NCI-H446 treated with DMSO at 0.1 percent for 48 hours (cell line): ENCODE measurements around the gene XCL2.
"Not testable (repeated sequence)": the region's sequence is repeated elsewhere in the genome, so short reads cannot be mapped to it uniquely, and the experiment has no call there.

Source experiments
- DNase-seq: peaks from one replicate; lab custom pipeline; 2025; lab: John Stamatoyannopoulos, UW

XCL2 gene

DNA sequence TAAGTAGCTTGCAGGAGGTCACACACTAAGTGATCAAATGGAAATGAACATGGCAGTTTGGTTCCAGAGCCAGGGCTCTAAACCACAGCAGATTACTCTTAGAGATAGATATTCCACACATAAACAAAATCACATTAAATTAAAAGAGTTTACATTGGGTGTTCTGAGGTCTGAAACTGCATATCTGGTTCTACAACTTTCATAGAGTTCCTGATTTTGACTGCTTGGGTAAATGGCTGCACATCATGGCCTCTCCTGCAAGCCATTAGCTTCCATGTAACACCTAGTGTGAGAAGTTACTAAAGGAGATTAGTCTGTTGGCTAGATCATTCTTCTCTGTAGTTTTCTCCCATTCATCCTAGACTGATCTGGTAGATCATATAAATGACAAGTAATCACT is 12.8 kb upstream of the XCL2 start:
- no peak for DNase-seq

DNA sequence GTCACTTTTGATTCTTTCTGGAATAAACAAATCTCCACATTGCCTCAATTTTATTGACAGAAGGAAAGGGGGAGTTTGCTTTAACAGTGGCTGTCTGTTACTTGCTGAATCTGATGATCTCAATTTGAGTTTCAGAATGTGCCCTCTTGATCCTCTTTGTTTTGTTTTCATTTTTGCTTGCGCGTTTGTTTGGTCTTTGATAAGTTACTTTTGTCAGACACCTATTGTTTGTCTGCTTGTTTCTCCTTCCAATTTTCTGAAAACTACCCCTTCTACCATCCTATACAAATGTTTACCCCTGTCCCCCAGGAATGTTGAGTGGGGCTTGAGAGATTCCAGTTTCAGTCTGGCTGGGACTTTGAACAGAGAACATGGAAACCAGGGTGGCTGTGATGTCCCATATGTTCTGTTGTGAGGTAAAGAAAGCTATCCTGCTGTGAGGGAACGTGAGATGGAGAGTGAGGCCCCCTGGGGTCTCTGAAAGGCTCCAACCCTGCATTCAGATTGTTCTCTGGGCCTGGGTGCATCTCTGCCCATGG is 11.8 kb upstream of the XCL2 start:
- no peak for DNase-seq

DNA sequence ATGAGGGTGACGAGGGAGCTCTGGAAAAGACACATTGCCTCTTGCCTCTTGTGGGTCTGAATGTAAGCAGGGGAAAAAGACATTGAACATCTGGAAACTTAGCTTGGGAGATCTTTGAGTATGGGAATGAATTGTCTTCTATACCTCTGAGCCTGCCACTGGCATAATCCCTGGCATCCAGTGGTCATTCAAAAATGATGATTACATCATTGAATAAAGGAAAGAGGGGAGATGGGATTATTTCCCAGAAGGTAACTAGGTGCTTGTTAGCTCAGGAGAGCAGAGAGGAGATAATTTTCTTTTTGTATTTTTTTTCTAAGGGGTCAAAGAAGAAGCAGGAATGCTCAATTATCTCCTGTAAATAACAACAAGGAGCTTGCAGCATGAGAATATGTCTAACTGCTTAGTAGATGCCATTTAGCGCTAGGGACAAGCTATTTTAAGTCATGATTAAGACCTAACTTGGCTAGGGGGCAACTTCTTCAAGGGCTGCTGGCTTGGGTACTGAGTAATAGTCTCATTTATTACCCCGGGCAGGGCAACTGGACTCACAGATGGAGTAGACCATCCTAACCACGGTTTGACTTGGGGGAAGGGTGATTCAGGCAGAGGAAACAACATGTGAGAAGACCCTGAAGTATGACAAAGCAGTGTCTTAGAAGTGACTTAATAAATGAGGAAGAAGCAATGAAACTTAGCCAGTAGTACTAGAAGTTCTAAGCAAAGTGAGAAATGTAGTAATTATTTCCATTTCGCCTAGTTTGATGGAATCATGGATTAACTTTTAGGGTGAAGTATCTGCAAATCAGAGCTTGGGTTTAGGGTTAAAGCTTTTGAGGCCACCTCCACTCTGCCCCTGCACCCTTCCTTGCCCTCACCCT is 11.0 kb upstream of the XCL2 start:
- no peak for DNase-seq

DNA sequence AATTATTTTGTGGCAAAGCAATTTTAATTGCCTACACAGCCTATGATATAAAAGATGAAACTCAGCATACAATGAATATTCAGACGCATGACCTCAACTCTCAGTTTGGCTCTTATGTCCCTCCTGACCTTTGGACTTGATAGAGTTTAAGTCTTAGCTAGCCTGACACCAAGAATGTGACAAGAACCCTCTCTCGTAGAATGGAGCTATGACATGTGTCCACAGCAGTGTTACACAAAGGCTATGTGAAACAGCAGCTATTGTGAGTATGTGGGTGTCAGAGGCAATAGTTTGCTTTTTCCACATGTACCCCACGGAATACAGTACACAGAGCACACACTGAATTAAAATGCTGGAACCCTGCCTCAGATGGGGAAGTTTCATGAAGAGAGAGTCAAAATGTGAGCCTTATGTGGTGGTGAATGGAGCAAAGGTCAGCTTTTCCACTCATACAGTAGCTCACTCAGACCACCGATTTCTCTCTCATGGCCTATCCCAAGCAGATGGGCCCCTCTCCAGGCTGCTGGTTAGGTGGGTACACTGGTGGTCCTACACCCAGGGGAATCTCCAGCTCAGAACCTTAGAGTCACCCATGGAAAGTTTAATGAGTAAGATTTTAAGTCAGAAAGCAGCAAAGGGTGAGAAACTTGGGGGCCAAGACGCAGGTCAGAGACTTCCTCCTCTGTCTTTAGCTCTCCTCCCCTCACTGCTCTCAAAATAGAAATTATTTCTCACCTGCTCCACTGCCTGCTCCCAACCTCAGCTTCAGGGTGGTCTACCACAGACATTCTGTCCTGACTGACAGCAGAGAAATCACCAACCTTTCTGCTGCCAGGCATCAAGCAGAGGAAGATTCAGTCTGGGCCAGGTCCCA is 10.1 kb upstream of the XCL2 start:
- no peak for DNase-seq

DNA sequence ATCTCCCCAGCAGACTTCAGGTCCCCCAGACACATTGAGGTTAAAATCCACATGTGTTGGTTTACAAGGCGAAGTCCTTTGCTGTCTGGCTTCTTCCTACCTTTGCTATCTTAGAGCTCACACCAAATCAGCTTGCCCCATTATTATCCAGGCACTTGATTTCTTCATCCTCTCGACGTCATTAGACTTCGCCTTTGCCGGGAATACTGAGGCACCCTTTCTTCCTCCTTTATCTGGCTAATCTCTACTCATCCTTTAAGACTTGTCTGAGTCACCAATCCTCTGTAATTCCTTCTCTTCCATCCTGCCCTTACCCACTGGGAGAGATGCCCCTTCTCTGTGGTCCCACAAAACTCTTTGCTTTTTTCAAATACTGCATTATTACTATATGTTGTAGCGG is 9.2 kb upstream of the XCL2 start:
- DNase-seq: no peak

DNA sequence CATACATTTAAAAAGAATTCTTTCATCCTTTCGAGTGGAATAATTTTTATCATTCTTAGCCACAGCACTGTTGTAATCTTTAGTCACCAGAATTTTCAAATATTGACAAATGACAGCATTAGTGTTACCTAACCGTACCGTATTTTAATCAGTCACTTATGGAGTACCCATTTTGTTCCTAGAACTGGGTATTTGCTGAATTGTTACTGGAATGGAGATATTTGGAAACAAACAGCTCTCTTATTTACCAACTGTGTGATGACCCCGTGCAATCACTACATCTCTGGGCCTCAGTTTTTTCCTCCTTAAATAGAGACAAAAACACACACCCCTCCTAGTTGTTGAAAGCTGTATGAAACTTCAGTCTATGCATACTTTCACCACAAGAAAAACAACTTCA is 7.9 kb upstream of the XCL2 start:
- DNase-seq: no peak

DNA sequence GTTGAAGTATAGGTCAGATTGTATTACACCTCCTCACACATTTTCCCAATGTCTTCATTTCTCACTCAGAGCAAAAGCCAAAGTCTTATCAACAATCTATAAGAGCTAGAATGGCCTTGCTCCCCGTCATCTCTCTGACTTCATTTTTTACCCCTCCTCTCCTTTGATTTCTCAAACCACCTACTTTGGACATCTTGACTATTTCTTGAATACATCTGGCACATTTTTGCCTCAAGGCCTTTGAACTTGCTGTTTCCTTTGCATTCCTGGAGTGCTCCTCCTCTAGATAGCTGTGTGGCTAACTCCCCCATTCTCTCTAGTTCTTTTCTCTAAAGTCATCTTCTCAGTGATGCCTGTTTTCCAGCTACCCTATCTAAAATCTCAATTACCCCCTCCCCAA is 7.2 kb upstream of the XCL2 start:
- DNase-seq: no peak

DNA sequence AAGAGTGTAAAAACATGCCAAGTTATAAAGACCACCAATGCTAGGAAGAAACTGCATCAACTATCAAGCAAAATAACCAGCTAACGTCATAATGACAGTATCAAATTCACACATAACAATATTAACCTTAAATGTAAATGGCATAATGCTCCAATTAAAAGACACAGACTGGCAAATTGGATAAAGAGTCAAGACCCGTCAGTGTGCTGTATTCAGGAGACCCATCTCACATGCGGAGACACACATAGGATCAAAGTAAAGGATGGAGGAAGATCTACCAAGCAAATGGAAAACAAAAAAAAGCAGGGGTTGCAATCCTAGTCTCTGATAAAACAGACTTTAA is 2.7 kb upstream of the XCL2 start:
- not testable (repeated sequence) for DNase-seq

DNA sequence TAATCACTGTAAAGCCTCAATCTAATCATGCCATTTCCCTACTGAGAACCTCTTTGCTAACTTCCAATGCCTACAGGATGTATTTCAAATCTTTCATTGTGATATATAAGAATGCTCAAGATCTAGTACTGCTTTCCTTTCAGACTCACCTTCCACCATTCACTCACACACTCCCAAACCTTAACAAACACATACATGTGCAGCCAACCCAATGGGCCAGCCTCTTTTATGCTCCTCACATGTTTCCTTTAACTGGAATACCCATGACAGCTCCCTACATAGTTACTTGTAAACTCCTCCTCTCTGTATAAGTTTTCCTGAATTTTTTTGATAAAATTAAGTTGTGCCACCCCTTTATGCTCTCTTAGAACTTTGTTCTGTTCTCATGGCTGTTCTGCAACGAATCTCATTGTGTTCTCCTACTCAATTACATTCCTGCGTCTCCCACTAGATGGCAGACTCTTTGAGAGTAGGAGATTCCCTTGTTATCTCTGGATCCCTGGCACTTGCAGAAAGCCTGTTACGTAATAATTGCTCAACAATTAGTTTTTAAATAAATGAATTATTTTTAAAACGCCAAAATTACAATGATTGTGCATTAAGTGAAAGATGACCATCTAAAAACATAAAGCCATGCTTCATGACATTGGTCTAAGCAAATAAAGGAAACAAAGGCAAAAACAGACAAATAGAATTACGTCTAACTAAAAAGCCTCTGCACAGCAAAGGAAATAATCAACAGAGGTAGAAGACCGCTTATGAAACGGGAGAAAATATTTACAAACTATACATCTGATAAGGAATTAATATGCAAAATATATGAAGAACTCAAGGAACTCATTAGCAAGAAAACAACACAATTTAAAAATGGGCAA is 2.1 kb upstream of the XCL2 start:
- DNase-seq: peak; percentile 10

DNA sequence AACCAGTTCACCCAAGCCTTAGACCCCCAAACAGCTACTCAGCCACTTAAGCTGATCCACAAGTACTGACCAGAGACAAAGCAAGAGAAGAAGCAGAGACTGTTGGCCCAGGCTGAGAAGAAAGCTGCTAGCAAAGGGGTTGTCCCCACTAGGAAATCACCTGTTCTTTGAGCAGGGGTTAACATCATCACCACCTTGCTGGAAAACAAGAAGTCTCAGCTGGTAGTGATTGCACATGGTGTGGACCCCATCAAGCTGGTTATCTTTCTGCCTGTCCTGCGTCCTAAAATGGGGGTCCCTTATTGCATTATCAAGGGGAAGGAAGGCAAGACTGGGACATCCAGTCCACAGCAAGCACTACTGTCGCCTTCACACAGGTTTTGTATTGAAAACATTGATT is 819 bp downstream of the XCL2 start:
- DNase-seq: not testable (repeated sequence)

DNA sequence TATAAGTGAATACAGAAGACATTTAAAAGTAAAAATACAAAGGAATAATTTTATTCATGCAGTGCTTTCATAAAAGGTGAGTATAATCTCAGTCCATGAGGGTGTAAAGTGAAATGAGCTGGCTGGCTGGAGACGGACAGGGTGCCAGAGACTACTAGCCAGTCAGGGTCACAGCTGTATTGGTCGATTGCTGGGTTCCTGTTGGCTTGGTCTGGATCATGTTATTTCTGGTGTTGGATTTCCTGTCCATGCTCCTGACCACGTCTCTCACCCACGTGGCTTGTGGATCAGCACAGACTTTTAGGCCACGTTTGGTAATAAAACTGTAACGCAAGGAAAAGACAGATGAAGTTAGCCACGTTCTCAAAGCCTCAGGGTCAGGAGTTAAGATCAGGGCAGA is 3.0 kb downstream of the XCL2 start:
- DNase-seq: not testable (repeated sequence)

DNA sequence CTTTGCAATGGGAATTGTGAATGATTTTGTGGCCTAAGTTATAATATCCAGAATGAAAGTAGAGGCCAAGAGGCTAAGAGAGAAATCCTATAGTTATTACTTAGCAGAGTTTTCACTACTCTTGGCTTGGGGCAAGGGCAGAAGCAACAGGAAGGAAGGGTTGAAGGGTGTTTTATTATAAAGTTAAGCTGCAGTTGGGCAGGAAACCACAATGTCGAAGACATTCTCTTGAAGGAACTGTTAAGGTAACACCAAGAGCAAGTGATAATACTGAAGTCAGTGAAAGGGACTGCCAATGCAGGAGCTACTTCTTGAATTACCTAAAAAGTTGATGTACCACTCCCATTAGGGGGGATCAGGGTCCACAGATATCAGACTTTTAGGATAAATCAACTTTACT is 8.3 kb downstream of the XCL2 start:
- DNase-seq: no peak

DNA sequence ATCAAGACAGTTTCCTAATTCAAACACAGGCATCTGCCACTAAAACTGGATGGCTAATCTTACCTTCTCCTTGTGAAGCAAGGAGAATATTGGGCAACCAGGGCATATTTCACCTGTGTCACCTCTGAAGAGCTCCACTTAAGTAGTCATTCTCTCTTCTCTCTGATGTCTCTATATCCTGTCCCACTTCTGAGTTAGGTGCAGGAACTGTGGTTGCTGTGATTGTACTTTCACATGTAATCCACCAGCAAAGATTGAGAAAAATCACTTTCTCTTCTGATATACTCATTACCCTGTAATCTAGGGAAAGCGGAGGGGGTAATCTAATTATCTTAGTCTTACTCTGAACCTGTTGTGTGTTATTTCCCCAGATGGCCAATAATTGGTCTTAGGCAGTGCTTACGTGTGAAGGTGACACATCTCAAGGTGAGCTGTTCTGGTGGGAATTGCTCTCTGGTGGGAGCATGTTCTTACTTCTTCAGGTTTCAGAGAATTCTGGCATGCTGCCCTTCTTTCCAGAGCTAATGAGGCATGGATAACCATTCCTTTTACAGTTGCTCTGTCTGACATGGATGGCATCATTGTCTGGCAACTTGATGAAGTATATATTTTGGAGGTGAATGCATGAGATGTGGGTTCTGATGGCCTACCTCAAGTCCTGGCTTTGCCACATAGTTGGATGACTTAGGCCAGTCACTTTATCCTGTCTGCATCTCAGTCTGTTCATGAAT is 12.0 kb downstream of the XCL2 start:
- no peak for DNase-seq

DNA sequence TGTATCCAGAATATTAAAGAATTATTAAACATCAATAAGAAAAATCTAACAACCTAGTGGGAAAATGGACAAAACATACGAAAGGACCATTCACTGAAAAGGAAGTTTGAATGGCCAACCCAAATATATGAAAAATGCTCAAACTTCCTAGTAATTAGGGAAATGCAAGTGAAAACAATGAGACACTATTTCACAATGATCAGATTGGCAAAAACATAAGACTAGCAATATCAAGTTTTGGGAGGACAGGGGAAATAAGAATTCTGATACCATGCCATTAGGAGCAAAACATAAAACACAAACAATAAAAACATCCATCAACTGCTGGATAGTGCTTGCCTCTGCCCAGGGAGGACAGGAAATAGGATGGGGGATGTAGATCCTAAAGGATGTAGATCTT is 14.3 kb downstream of the XCL2 start:
- DNase-seq: no peak

DNA sequence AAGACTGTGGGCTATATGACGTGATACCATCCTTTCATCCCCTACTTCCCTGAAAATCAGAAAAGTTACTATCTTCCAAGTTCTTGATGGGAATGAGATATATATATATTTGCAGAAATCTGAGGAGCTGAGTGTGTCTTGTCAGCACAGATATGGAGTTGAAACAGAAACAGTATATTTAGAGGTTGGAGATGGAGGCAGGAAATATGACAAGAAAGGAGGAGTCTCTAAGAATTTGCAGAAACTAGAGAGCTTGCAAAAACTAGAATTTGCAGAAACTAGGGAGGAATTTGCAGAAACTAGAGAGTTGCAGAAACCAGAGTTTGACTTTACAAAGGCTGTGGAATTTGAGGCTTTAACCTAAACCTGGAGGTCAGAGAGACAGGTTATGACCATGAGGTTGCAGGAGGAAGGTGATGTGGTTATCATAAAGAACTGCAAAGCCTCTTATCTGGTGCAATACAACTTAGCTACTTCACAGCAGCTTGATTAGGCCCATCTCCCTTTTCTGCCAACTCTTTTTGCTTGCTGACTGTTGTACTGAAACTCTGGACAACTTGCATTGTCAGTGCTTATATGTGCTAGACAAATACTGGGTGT is 22.3 kb downstream of the XCL2 start:
- DNase-seq: no peak

DNA sequence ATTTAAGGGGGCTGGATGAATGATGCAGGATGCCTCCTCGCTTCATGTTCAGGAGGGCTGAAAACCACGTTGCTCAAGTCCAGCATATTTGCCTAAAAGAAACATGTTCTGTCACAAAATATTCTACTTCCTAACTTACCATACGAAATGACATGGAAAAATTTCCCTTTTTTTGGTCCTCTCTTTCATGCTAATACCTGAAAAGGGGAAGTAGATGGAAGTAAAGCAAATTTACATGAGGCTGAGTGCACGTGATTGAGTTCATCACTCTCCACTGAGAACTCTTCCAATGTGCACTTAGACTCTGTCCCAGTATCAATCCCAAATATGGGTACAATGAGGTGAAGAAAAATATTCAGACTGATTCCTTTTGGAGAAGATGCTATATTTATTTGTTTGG is 23.0 kb downstream of the XCL2 start:
- no peak for DNase-seq

DNA sequence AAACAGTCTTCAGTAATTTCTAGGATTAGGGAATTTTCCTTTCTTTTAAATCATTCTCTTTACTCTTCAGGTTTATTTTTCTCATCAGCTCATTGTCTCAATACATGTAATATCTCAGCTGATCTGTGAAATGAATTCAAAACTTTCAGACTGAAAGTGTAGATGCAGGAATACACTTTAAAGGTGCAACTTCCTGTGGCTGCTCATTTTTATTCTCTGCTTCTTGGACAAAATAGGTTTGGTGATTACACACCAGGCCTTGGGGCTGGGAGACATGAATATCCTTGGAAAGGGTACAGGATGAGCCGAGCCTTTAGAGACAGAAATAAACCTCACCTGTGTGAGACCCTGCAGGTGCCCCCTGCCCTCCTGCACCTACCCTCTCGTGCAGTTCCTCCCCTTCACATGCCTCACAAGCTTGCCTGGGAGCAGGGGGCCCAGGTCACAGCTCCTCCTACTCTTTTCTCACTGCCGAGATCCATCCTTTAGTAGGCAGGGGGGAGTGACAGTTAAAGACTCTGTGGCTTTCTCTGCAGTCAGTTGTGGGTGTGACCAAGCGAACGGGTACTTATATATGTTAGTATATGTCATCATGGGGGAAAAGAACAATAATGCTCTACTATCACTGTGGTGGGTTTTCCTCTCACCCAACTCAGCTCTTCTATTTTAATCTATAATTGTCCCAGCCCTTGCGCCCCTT is 23.6 kb downstream of the XCL2 start:
- DNase-seq: no peak

DNA sequence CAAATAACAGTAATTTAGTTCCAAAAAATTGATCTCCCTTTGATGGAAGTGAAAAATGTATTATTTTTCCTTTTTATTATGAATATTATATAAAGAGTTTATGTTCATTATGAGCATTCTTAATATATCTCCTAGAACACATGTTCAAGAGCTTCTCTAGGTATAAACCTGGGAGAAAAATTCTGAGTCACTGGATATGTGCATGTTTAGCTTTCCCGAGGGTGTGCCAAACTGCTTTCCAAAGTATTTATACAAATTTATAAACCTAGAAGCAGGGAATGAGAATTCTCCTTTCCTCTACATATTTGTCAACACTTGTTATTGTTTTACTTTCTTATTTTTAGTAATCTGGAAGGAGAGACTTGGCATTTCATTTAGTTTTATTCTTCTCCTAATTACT is 25.0 kb downstream of the XCL2 start:
- no peak for DNase-seq

DNA sequence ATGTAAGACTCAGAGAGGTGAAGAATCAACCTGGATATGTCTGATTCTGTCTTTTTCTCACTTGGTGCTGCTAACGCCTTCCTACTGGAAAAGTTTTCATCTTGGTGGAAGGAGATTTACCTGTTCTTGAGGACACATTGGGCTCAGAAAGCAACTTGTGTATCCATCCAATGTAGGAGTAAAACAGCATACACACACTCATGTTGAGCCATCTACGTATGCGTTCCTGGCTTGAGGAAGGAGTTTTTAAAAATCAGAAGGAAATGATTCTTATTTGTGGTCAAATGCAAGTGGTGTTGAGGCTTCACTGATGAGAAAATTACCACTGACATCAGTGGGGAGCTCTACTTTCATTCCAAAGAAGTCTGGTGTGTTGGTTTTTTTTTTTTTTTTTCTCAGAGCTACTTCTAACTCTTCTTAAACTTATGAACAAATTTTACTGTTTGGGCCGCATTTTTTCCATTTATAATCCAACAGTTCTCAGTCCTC is 25.6 kb downstream of the XCL2 start:
- no peak for DNase-seq

DNA sequence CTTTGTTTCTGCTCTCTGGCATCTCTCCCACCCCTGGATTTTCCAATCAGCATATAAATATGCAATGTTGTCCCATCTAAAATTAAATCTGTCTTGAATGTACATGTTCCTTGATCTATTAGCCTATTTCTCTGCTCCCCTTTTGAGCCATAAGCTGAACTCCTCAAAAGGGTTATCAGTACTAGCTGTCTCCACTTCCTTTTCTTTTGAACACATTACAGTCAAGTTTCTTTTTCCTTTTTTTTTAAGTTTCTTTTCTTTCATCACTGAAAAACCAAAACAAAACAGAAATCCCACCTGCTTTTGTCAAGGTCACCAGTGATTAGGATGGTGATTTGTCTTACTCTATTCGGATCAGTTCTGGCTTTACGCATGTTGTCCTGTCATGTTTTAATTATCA is 29.3 kb downstream of the XCL2 start:
- no peak for DNase-seq
